VCaP (cell line): ENCODE measurements around the gene AATK.

Experiments
- H3K27ac ChIP-seq: fragments of 450-650 bp; 2 replicates; pipeline ENCODE4 v1.5.1; 2017
- CTCF ChIP-seq: fragments of 450-650 bp; conservative IDR thresholded peaks from 2 replicates; pipeline ENCODE4 v1.5.1; 2017; ENCODE audit warnings: mild to moderate bottlenecking, moderate library complexity

Gene AATK

GRCh38 chr17:81184555-81184954 is 18.5 kb upstream of the AATK start:
- no peak overlapping the region for H3K27ac ChIP-seq
- TF ChIP-seq CTCF, result no peak

- H3K27ac ChIP-seq, result no peak overlapping the region
- TF ChIP-seq CTCF, result no peak
Observed at GRCh38 chr17:81183807-81184206, 17.8 kb upstream of the AATK start.

GRCh38 chr17:81183316-81183715 is 17.3 kb upstream of the AATK start:
- TF ChIP-seq CTCF, result no peak
- no peak overlapping the region for H3K27ac ChIP-seq

GRCh38 chr17:81182596-81182995 is 16.6 kb upstream of the AATK start:
- TF ChIP-seq CTCF, result no peak
- no peak overlapping the region for H3K27ac ChIP-seq

- TF ChIP-seq CTCF, result no peak
- H3K27ac ChIP-seq, result no peak overlapping the region
Observed at GRCh38 chr17:81181811-81182185, 15.8 kb upstream of the AATK start.

GRCh38 chr17:81180836-81181810 is 15.1 kb upstream of the AATK start:
- H3K27ac ChIP-seq, result no peak overlapping the region
- TF ChIP-seq CTCF, result no peak

GRCh38 chr17:81179861-81180260 is 13.8 kb upstream of the AATK start:
- TF ChIP-seq CTCF, result no peak
- H3K27ac ChIP-seq, result no peak overlapping the region
